ENCODE results near the gene GLB1L3. TPM values are rescaled to one million over a fixed set of nuclear protein-coding genes. Genes with fewer than 3 reads are reported as not detected.

The GLB1L3 gene
- 0.32 and 0.65 TPM in 2 replicates for total RNA-seq

GRCh38 chr11:134275534-134276395, at the start of gene GLB1L3:
TSS of gene GLB1L3 (plus strand) at chr11:134276379. CDS start at chr11:134276741, 362 bp downstream.

GRCh38 chr11:134253188-134253993, 22.8 kb upstream of the GLB1L3 start, which contains the start of the genes ACAD8 and THYN1:
TSS of gene ACAD8 (plus strand) at chr11:134253568. CDS start at chr11:134253601, 33 bp downstream.
TSS of gene THYN1 (minus strand) at chr11:134253352. CDS start at chr11:134252882, 470 bp downstream.

DNA sequence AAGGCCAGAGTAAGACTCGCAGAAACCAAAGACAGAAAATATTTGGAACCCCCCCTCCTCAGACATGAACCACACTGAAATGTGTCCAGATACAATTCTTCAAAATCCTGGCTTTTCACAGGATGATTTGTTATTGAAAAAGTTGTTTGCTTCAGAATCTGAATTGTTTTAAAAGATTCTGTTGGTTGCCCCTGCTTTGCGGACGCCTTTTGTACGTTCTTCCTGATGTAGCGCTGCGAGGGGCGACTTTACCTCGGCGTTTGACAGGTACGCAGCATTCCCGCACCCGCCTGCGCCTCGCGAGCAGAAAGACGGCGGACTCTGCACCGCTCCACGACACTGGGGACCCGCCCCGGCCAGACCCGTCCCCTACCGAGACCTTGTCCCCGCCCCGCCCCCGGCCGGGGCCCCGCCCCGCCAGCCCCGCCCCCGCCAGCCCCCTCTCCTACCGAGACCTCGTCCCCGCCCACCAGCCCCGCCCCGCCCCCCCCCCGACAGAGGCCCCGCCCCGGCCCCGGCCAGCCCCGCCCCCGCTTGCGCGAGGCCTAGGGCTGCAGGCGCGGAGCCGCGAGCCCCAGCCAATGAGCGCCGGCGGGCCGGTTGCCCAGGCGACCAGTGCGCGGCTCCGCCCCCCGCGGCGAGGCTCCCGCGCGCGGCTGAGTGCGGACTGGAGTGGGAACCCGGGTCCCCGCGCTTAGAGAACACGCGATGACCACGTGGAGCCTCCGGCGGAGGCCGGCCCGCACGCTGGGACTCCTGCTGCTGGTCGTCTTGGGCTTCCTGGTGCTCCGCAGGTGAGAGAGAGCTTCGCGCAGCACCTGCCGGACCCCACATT, 55.4 kb downstream of the GLB1L3 start, which contains the start of gene GLB1L2:
Gene GLB1L2 (plus strand): TSS at position 635 of the 835 bp plus-strand sequence. CDS start 74 bp downstream, at position 709.

Other genes starting within 250 kb of the GLB1L3 start
- gene JAM3, start 207.3 kb upstream of the GLB1L3 start, total RNA-seq: 63.5 and 72.7 TPM in 2 replicates
- gene NCAPD3, start 52.4 kb upstream of the GLB1L3 start, total RNA-seq: 14.0 and 14.9 TPM in 2 replicates
- gene VPS26B, start 51.7 kb upstream of the GLB1L3 start, total RNA-seq: 48.0 and 48.3 TPM in 2 replicates
- gene THYN1, start 23.0 kb upstream of the GLB1L3 start, total RNA-seq: 46.1 and 46.6 TPM in 2 replicates
- gene ACAD8, start 22.8 kb upstream of the GLB1L3 start, total RNA-seq: 12.8 and 16.2 TPM in 2 replicates
- gene GLB1L2, start 55.6 kb downstream of the GLB1L3 start, total RNA-seq: 0.11 and 0.91 TPM in 2 replicates
- not detected in 2 replicates for gene B3GAT1, start 135.9 kb downstream of the GLB1L3 start, total RNA-seq

Measured in articular chondrocyte of knee joint (primary cell).